Fibroblast of pulmonary artery (primary cell): Measurements from ENCODE around the gene ATP6V1F.

ENCODE experiments used
- DNase-seq: peaks from one replicate; pipeline ENCODE4 v3.0.0-alpha.2; 2010; ENCODE audit warnings: low read depth
- H3K4me3 ChIP-seq: replicated peaks from 2 replicates; pipeline ENCODE4 v1.5.1; 2011; ENCODE audit warnings: low read depth, mild to moderate bottlenecking, control low read depth, low read length, moderate library complexity
- CTCF ChIP-seq: IDR thresholded peaks from 2 replicates; pipeline ENCODE4 v1.5.1; 2011; ENCODE audit warnings: mild to moderate bottlenecking, control low read depth, low read length, inconsistent platforms; ENCODE audit errors: missing control alignments

Gene ATP6V1F

GRCh38 chr7:128840326-128841170, 22.1 kb upstream of the ATP6V1F start:
- TF ChIP-seq CTCF: no peak
- no peak overlapping the region for H3K4me3 ChIP-seq
- no peak for DNase-seq

- DNase-seq: no peak
- no peak for TF ChIP-seq CTCF
- no peak overlapping the region for H3K4me3 ChIP-seq
Observed at GRCh38 chr7:128841171-128841690, 21.4 kb upstream of the ATP6V1F start.

GRCh38 chr7:128841921-128842673, 20.6 kb upstream of the ATP6V1F start:
- DNase-seq: peak; percentile 39
- peak; percentile 58 for TF ChIP-seq CTCF
- no peak overlapping the region for H3K4me3 ChIP-seq

GRCh38 chr7:128842674-128843641, 19.7 kb upstream of the ATP6V1F start:
- no peak for TF ChIP-seq CTCF
- no peak overlapping the region for H3K4me3 ChIP-seq
- no peak for DNase-seq

DNA sequence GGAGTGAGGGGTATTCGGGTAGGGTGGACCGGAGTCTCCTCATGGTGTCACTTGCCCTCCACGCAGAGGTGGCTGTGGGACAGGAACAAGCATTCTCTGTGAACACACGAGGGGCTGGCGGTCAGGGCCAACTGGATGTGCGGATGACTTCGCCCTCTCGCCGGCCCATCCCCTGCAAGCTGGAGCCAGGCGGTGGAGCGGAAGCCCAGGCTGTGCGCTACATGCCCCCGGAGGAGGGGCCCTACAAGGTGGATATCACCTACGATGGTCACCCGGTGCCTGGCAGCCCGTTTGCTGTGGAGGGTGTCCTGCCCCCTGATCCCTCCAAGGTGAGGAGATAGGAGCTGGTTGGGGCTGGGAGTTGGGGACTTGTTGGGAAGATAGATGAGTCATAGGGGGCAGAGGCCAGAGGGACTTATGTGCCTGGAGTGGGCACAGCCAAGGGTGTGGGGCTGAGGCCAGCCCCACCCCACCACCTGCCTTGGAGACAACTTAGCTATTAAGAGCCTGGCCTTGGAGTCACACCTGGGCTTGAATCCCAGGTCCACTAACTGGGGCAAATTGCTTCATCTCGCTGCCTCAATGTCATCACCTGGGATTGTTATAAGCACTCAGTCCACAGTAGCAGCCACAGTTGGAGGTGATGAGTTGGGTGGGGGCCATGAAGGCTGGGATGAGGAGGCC, 18.6 kb upstream of the ATP6V1F start:
- H3K4me3 ChIP-seq: no peak overlapping the region
- no peak for DNase-seq
- TF ChIP-seq CTCF: no peak

GRCh38 chr7:128844777-128845311, 17.8 kb upstream of the ATP6V1F start:
- DNase-seq: no peak
- H3K4me3 ChIP-seq: no peak overlapping the region
- no peak for TF ChIP-seq CTCF
